HCT116 (cell line): ENCODE results near the gene NXPH1. TPM values are rescaled to one million over a fixed set of nuclear protein-coding genes. Genes with fewer than 3 reads are reported as not detected.

Experiments
- ATAC-seq: fragments of 200-7000 bp; cut with Tn5 transposase; 2 replicates; pipeline ENCODE4 v1.9.1; 2020; ENCODE audit warnings: mild to moderate bottlenecking, moderate library complexity
- BruUV-seq: library from RNA; stranded (reverse); fragments of 400-500 nt; replicated peaks from 2 replicates; lab custom pipeline; 2021; lab: Mats Ljungman, UMichigan
- CTCF ChIA-PET: fragments of 300-600 bp; sonication (Branson Sonifier 250); formaldehyde crosslinking; loops from one replicate; lab custom pipeline; 2021; ENCODE audit warnings: antibody characterized with exemption; lab: Charles Lee
- POLR2A ChIA-PET: fragments of 300-600, 350-600 bp; sonication (Branson Sonifier 250); formaldehyde crosslinking; loops from one replicate; lab custom pipeline; 2021; ENCODE audit warnings: antibody characterized with exemption; lab: Charles Lee
- RAD21 ChIA-PET, 2 experiments: fragments of 300-600 bp; sonication (Branson Sonifier 250); formaldehyde crosslinking; loops; one replicate each; lab custom pipeline; 2023; ENCODE audit warnings: low total read pairs in 2 of 2; ENCODE audit not compliant: uncharacterized antibody in 2 of 2, unreplicated experiment in 2 of 2, low non-redundant PET in 1 of 2; lab: Charles Lee
- DNase-seq: peaks from one replicate; pipeline ENCODE4 v3.0.0-alpha.2; 2010; ENCODE audit warnings: low read depth, low spot score
- H2AFZ ChIP-seq: fragments of 200-600 bp; shearing (Covaris generic), sonication (generic); 2 replicates; pipeline ENCODE4 v1.6.1; 2017; ENCODE audit warnings: low read depth, mixed run types, mixed read lengths, antibody characterized with exemption, low read length; ENCODE audit not compliant: poor library complexity, severe bottlenecking
- H3K27ac ChIP-seq: 2 replicates; pipeline ENCODE4 v1.5.1; 2012; ENCODE audit warnings: low read depth, low read length
- H3K27me3 ChIP-seq: fragments of 200-600 bp; sonication (generic); 2 replicates; pipeline ENCODE4 v1.6.1; 2016; ENCODE audit warnings: mixed run types, low read length, mixed read lengths; ENCODE audit not compliant: insufficient read depth
- H3K36me3 ChIP-seq, 2 experiments: fragments of 200-500 bp in 1 of 2; fragments of 200-600 bp in 1 of 2; sonication (Bioruptor generic) in 1 of 2; sonication (generic) in 1 of 2; 2 replicates each; pipeline versions ENCODE4 v1.5.1 to v1.6.1; 2014 to 2016; ENCODE audit warnings: low read length in 2 of 2, inconsistent platforms in 1 of 2, mixed read lengths in 1 of 2, mixed run types in 1 of 2; ENCODE audit not compliant: insufficient read depth in 2 of 2, control insufficient read depth in 1 of 2
- H3K4me1 ChIP-seq, 2 experiments: fragments of 200-600 bp in 1 of 2; sonication (generic) in 1 of 2; 2 replicates each; pipeline versions ENCODE4 v1.5.1 to v1.6.1; 2012 to 2017; ENCODE audit warnings: low read length in 2 of 2, inconsistent platforms in 1 of 2, mild to moderate bottlenecking in 1 of 2, mixed read lengths in 1 of 2, mixed run types in 1 of 2, moderate library complexity in 1 of 2; ENCODE audit not compliant: insufficient read depth in 2 of 2, control insufficient read depth in 1 of 2
- H3K4me2 ChIP-seq: fragments of 200-600 bp; sonication (generic); 2 replicates; pipeline ENCODE4 v1.6.1; 2017; ENCODE audit warnings: mixed run types, low read length, mixed read lengths
- H3K4me3 ChIP-seq, 2 experiments: fragments of 200-600 bp in 1 of 2; sonication (generic) in 1 of 2; replicated peaks in 1 of 2; 2 replicates each; pipeline ENCODE4 v1.5.1; 2011 to 2016; ENCODE audit warnings: low read length in 2 of 2, control low read depth in 1 of 2, low read depth in 1 of 2, mild to moderate bottlenecking in 1 of 2, mixed read lengths in 1 of 2, mixed run types in 1 of 2
- H3K79me2 ChIP-seq: fragments of 200-600 bp; sonication (generic); 2 replicates; pipeline ENCODE4 v1.6.1; 2017; ENCODE audit warnings: mild to moderate bottlenecking, mixed run types, low read length, moderate library complexity, mixed read lengths; ENCODE audit not compliant: insufficient read depth
- H3K9ac ChIP-seq: fragments of 200-600 bp; sonication (generic); 2 replicates; pipeline ENCODE4 v1.6.1; 2016; ENCODE audit warnings: low read length, mixed read lengths
- H3K9me2 ChIP-seq: fragments of 200-600 bp; sonication (generic), shearing (Covaris generic); 2 replicates; pipeline ENCODE4 v1.6.1; 2017; ENCODE audit warnings: mixed run types, mild to moderate bottlenecking, moderate library complexity; ENCODE audit not compliant: insufficient read depth
- H3K9me3 ChIP-seq, 2 experiments: fragments of 200-500 bp in 1 of 2; fragments of 200-600 bp in 1 of 2; sonication (Bioruptor generic) in 1 of 2; sonication (generic) in 1 of 2; 2 replicates each; pipeline ENCODE4 v1.6.1; 2014 to 2017; ENCODE audit warnings: low read length in 2 of 2, mixed read lengths in 2 of 2, inconsistent platforms in 1 of 2, low read depth in 1 of 2, mild to moderate bottlenecking in 1 of 2, mixed run types in 1 of 2, moderate library complexity in 1 of 2; ENCODE audit not compliant: control insufficient read depth in 1 of 2, insufficient read depth in 1 of 2
- H4K20me1 ChIP-seq: fragments of 200-600 bp; sonication (generic), shearing (Covaris generic); 2 replicates; pipeline ENCODE4 v1.6.1; 2017; ENCODE audit warnings: mixed run types, mild to moderate bottlenecking, moderate library complexity; ENCODE audit not compliant: insufficient read depth
- CEBPB ChIP-seq: IDR thresholded peaks from 2 replicates; pipeline ENCODE4 v1.6.1; 2012; ENCODE audit warnings: low read depth
- EGR1 ChIP-seq: IDR thresholded peaks from 2 replicates; pipeline ENCODE4 v1.6.1; 2012; ENCODE audit warnings: low read depth
- EZH2phosphoT487 ChIP-seq: fragments of 200-600 bp; IDR thresholded peaks from 2 replicates; pipeline ENCODE4 v1.6.1; 2018; ENCODE audit warnings: antibody characterized with exemption, borderline replicate concordance
- JUND ChIP-seq: IDR thresholded peaks from 2 replicates; pipeline ENCODE4 v1.6.1; 2012
- MAX ChIP-seq: IDR thresholded peaks from 2 replicates; pipeline ENCODE4 v1.6.1; 2012
- SIN3A ChIP-seq: IDR thresholded peaks from 2 replicates; pipeline ENCODE4 v1.6.1; 2012; ENCODE audit warnings: low read depth
- SP1 ChIP-seq: IDR thresholded peaks from 2 replicates; pipeline ENCODE4 v1.6.1; 2012; ENCODE audit warnings: low read depth
- SRF ChIP-seq: IDR thresholded peaks from 2 replicates; pipeline ENCODE4 v1.6.1; 2012; ENCODE audit warnings: low read depth
- TCF7L2 ChIP-seq: IDR thresholded peaks from 2 replicates; pipeline ENCODE4 v1.7.0; 2011; ENCODE audit warnings: borderline replicate concordance, inconsistent platforms; ENCODE audit not compliant: insufficient read depth, insufficient read length; ENCODE audit errors: extremely low read depth
- ZBTB33 ChIP-seq: IDR thresholded peaks from 2 replicates; pipeline ENCODE4 v1.6.1; 2011; ENCODE audit warnings: mild to moderate bottlenecking, low read length, moderate library complexity; ENCODE audit not compliant: insufficient replicate concordance; ENCODE audit errors: extremely low read depth
- ZFX ChIP-seq: fragments of 450-650 bp; IDR thresholded peaks from 2 replicates; pipeline ENCODE4 v1.6.1; 2017
- ZNF274 ChIP-seq: fragments of 200-500 bp; sonication (Bioruptor generic); IDR thresholded peaks from 2 replicates; pipeline ENCODE4 v1.6.1; 2014; ENCODE audit warnings: mild to moderate bottlenecking, low read depth, low read length, inconsistent platforms
- intact Hi-C: fragments of 100-400 bp; cut with micrococcal nuclease; formaldehyde crosslinking; loops from 2 replicates; pipeline ENCODE4 v1.10.0; 2022
- total RNA-seq: library from RNA; stranded (reverse); gene quantifications from one replicate; pipeline ENCODE4 v1.2.1, GENCODE V29; 2021; ENCODE audit not compliant: unreplicated experiment

NXPH1 gene
- total RNA-seq, 1 experiment from 2014 or later = 0.17 TPM

- TF ChIP-seq EGR1 (no peak), MAX (no peak)
Measured at GRCh38 chr7:8591289-8591688, 157.9 kb downstream of the NXPH1 start (continued).

- Histone ChIP-seq H2AFZ (no peak overlapping the region), H3K4me2 (no peak overlapping the region), H3K9me3 (no peaks in the 10 kb centered on the region), H3K9me2 (no peaks in the 10 kb centered on the region), H3K27me3 (no peaks in the 10 kb centered on the region), H3K4me3 (no peak overlapping the region), H4K20me1 (no peaks in the 10 kb centered on the region), H3K79me2 (no peaks in the 10 kb centered on the region), H3K27ac (no peak overlapping the region), H3K9ac (no peak overlapping the region), H3K4me1 (no peaks in the 10 kb centered on the region), H3K36me3 (no peaks in the 10 kb centered on the region)
- no TSS peak for BruUV-seq
- ATAC-seq = no peak
- DNase-seq = no peak
- TF ChIP-seq JUND = no peak
- no peak for TF ChIP-seq CEBPB
- TF ChIP-seq SIN3A = no peak
- TF ChIP-seq SRF = no peak
- no peak for TF ChIP-seq MAX
- no peak for TF ChIP-seq SP1
- no peak for TF ChIP-seq TCF7L2
- no peak for TF ChIP-seq EZH2phosphoT487
- TF ChIP-seq ZBTB33 = no peak
- TF ChIP-seq ZFX = no peak
- no peak for TF ChIP-seq EGR1
- no peak for TF ChIP-seq ZNF274
- intact Hi-C loops = no loop called here
- CTCF ChIA-PET = no interaction called here
- POLR2A ChIA-PET = no interaction called here
- RAD21 ChIA-PET = no interaction called here
Measured at GRCh38 chr7:8592167-8592566, 158.8 kb downstream of the NXPH1 start.
